ENCODE data around the gene KCNE2.
"Not testable (repeated sequence)": the region's sequence is repeated elsewhere in the genome, so short reads cannot be mapped to it uniquely, and the experiment has no call there.

The KCNE2 gene

GRCh38 chr21:34406676-34407075 lies 42.9 kb downstream of the KCNE2 start:
- H3K9me3 ChIP-seq, H3K27ac ChIP-seq, H3K4me2 ChIP-seq, H3K27me3 ChIP-seq, H4K20me1 ChIP-seq, H3K4me1 ChIP-seq, H3K4me3 ChIP-seq, H3K9ac ChIP-seq, H3K36me3 ChIP-seq: not testable (repeated sequence)

DNA sequence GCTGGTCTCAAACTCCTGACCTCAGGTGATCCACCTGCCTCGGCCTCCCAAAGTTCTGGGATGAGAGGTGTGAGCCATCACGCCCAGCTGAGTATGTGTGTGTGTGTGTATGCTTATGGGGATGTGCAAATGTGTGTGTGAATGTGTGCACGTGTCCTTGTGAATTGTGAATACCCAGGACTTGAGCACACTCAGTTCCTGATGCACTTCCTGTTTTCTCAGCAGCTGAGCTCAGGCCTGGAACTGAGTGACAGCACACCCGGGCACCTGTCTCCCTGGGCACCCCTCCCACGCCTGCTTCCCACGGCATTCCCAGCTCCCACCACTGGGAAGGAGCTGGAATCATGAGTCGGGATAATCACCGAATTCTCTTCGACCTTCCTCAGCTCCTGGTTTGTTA lies 43.5 kb downstream of the KCNE2 start:
- not testable (repeated sequence) for H3K9ac ChIP-seq, H3K27ac ChIP-seq, H3K4me1 ChIP-seq, H3K4me2 ChIP-seq, H4K20me1 ChIP-seq, H3K9me3 ChIP-seq, H3K36me3 ChIP-seq, H3K4me3 ChIP-seq, H3K27me3 ChIP-seq

DNA sequence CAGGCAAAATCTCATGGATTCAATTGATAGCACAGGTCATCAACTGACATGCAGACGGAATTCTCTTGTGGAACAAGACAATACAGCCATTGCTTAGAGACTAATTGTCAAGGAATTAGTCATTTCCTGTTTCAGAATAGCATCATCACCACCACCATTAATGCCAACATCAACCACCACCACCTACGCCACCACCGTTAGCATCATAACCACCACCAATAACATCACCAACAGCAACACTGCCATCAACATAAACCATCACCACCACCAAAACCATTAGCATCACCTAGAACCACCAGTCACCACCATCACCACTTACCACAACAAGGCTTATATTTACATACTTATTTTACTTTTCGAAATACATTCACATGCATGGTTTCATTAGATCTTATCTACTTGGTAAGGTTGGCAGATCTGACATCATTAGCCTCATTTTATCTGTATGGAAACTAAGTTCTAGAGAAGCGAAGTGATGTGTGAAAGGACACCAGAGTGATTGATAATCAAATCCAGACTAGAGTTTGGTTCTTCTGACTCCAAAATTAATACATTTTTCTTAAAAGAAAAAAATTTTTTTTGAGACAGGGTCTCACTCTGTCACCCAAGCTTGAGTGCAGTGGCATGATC lies 53.8 kb downstream of the KCNE2 start:
- not testable (repeated sequence) for H3K4me2 ChIP-seq, H3K27me3 ChIP-seq, H4K20me1 ChIP-seq, H3K36me3 ChIP-seq, H3K9ac ChIP-seq, H3K9me3 ChIP-seq, H3K4me1 ChIP-seq, H3K4me3 ChIP-seq, H3K27ac ChIP-seq

Measured in BLaER1 (cell line).